Ovary (tissue), 3 donors: Measurements from ENCODE around the gene RBM47.

ENCODE experiments used
- EP300 ChIP-seq: sonication (generic); formaldehyde crosslinking; IDR thresholded peaks from one replicate; pipeline ENCODE4 v1.6.1; 2017; ENCODE audit warnings: antibody characterized with exemption
- POLR2A ChIP-seq: fragments of 450-650 bp; IDR thresholded peaks from one replicate; pipeline ENCODE4 v1.6.1; 2017; ENCODE audit warnings: antibody characterized with exemption, mild to moderate bottlenecking, moderate library complexity
- TF ChIP-seq, protein P1 (sequence below), 3 donors: fragments of 450-650 bp in 2 of 3; fragments of 200-600 bp in 1 of 3; IDR thresholded peaks; one replicate each; pipeline versions ENCODE4 v1.5.1 to v1.8.0; 2016 to 2022; ENCODE audit warnings: antibody characterized with exemption in 3 of 3, mild to moderate bottlenecking in 1 of 3
- donor health status: DM: no; HTN: no; CAD: no.

DNA sequence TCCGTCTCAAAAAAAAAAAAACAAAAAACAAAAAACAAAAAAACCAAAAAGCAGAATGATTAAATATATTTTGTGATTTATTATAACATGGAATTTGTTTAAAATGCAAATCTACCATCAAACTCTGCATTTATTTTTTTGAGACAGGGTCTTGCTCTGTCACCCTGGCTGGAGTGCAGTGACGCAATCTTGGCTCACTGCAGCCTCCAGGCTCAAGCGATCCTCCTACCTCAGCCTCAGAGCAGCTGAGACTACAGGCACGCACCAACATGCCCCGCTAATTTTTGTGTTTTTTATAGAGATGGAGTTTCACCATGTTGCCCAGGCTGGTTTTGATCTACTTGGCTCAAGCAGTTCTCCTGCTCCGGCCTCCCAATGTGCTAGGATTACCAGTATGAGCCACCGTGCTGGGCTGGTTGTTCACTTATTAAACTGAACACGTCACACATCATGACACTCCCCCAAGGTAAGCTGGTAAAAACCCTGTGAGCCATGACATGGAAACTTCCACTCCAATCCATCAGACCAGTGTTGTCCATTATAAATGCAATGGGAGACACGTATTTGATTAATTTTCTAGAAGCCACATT lies 45.7 kb downstream of the RBM47 start:
- no peak for TF ChIP-seq POLR2A
- TF ChIP-seq, protein P1, sequence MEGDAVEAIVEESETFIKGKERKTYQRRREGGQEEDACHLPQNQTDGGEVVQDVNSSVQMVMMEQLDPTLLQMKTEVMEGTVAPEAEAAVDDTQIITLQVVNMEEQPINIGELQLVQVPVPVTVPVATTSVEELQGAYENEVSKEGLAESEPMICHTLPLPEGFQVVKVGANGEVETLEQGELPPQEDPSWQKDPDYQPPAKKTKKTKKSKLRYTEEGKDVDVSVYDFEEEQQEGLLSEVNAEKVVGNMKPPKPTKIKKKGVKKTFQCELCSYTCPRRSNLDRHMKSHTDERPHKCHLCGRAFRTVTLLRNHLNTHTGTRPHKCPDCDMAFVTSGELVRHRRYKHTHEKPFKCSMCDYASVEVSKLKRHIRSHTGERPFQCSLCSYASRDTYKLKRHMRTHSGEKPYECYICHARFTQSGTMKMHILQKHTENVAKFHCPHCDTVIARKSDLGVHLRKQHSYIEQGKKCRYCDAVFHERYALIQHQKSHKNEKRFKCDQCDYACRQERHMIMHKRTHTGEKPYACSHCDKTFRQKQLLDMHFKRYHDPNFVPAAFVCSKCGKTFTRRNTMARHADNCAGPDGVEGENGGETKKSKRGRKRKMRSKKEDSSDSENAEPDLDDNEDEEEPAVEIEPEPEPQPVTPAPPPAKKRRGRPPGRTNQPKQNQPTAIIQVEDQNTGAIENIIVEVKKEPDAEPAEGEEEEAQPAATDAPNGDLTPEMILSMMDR (IDR thresholded peaks at IDR 0.05): no peak
- no peak for TF ChIP-seq EP300
